NT2/D1 (cell line): Measurements from ENCODE around the gene MRPS6.

Experiments used
- SUZ12 ChIP-seq: IDR thresholded peaks from 2 replicates; pipeline ENCODE4 v1.6.1; 2011; ENCODE audit not compliant: insufficient read length, insufficient read depth; ENCODE audit errors: extremely low read depth
- YY1 ChIP-seq: IDR thresholded peaks from 2 replicates; pipeline ENCODE4 v1.6.1; 2011; ENCODE audit not compliant: insufficient read length, insufficient read depth
- ZNF274 ChIP-seq: IDR thresholded peaks from 2 replicates; pipeline ENCODE4 v1.6.1; 2011; ENCODE audit warnings: mild to moderate bottlenecking, low read depth, low read length

GRCh38 chr21:34133392-34133791, 60.0 kb downstream of the MRPS6 start:
- TF ChIP-seq YY1 (no peak), ZNF274 (no peak), SUZ12 (no peak)
